Measurements from ENCODE around the gene HBM. TPM values are rescaled to one million over a fixed set of nuclear protein-coding genes. Genes with fewer than 3 reads are reported as not detected.

The HBM gene
- total RNA-seq, 1 donor from 2014 or later = not detected

- Mint-ChIP-seq H3K36me3 (ENCODE audit: low read depth) (peaks cover 38% of the 10 kb centered on the region), H3K9me3 (ENCODE audit: low read depth) (no peaks in the 10 kb centered on the region), H3K4me1 (ENCODE audit: low read depth) (no peaks in the 10 kb centered on the region), H3K27me3 (ENCODE audit: low read depth) (no peaks in the 10 kb centered on the region), H3K27ac (ENCODE audit: unreplicated experiment) (no peak overlapping the region), H3K4me3 (ENCODE audit: unreplicated experiment) (no peak overlapping the region)
- DNase-seq (ENCODE audit: low spot score) = no peak
- TF ChIP-seq CTCF (IDR thresholded peaks at IDR 0.05) = no peak
Measured at GRCh38 chr16:189604-190186, 23.9 kb downstream of the HBM start.

GRCh38 chr16:191831-192230, 26.1 kb downstream of the HBM start:
- Mint-ChIP-seq H3K27me3 (ENCODE audit: low read depth) (no peaks in the 10 kb centered on the region), H3K9me3 (ENCODE audit: low read depth) (no peaks in the 10 kb centered on the region), H3K4me1 (ENCODE audit: low read depth) (no peaks in the 10 kb centered on the region), H3K27ac (ENCODE audit: unreplicated experiment) (peak overlapping the region; percentile 47), H3K4me3 (ENCODE audit: unreplicated experiment) (no peak overlapping the region), H3K36me3 (ENCODE audit: low read depth) (peaks cover 40% of the 10 kb centered on the region)
- no peak for DNase-seq (ENCODE audit: low spot score)
- TF ChIP-seq CTCF (IDR thresholded peaks at IDR 0.05) = no peak

- DNase-seq (ENCODE audit: low spot score) = no peak
- Mint-ChIP-seq H3K4me3 (ENCODE audit: unreplicated experiment) (no peak overlapping the region), H3K27ac (ENCODE audit: unreplicated experiment) (no peak overlapping the region), H3K9me3 (ENCODE audit: low read depth) (no peaks in the 10 kb centered on the region), H3K4me1 (ENCODE audit: low read depth) (no peaks in the 10 kb centered on the region), H3K27me3 (ENCODE audit: low read depth) (no peaks in the 10 kb centered on the region), H3K36me3 (ENCODE audit: low read depth) (peaks cover 45% of the 10 kb centered on the region)
- no peak for TF ChIP-seq CTCF (IDR thresholded peaks at IDR 0.05)
Measured at GRCh38 chr16:192686-193085, 26.9 kb downstream of the HBM start.

GRCh38 chr16:193441-193840, 27.7 kb downstream of the HBM start:
- H3K27me3 Mint-ChIP-seq (ENCODE audit: low read depth) = no peaks in the 10 kb centered on the region
- no peaks in the 10 kb centered on the region for H3K4me1 Mint-ChIP-seq (ENCODE audit: low read depth)
- no peak for DNase-seq (ENCODE audit: low spot score)
- no peaks in the 10 kb centered on the region for H3K9me3 Mint-ChIP-seq (ENCODE audit: low read depth)
- H3K4me3 Mint-ChIP-seq (ENCODE audit: unreplicated experiment) = no peak overlapping the region
- H3K36me3 Mint-ChIP-seq (ENCODE audit: low read depth) = peaks cover 48% of the 10 kb centered on the region
- H3K27ac Mint-ChIP-seq (ENCODE audit: unreplicated experiment) = no peak overlapping the region
- TF ChIP-seq CTCF (IDR thresholded peaks at IDR 0.05) = no peak

GRCh38 chr16:194516-194915, 28.7 kb downstream of the HBM start:
- no peak overlapping the region for H3K4me3 Mint-ChIP-seq (ENCODE audit: unreplicated experiment)
- no peak for DNase-seq (ENCODE audit: low spot score)
- H3K27ac Mint-ChIP-seq (ENCODE audit: unreplicated experiment) = no peak overlapping the region
- H3K27me3 Mint-ChIP-seq (ENCODE audit: low read depth) = no peaks in the 10 kb centered on the region
- H3K36me3 Mint-ChIP-seq (ENCODE audit: low read depth) = peaks cover 43% of the 10 kb centered on the region
- no peaks in the 10 kb centered on the region for H3K4me1 Mint-ChIP-seq (ENCODE audit: low read depth)
- H3K9me3 Mint-ChIP-seq (ENCODE audit: low read depth) = no peaks in the 10 kb centered on the region
- no peak for TF ChIP-seq CTCF (IDR thresholded peaks at IDR 0.05)

All from chondrocyte (in vitro differentiated cells).